Mucosa of stomach (tissue), 1 donor: ENCODE measurements around the gene PARP6.
A peak's percentile ranks its signal among the peaks of the same experiment; 100 is the strongest.

ENCODE experiments used
- H3K27me3 ChIP-seq: one replicate; pipeline ENCODE4 v1.7.0; 2013; ENCODE audit warnings: mild to moderate bottlenecking, low read length; ENCODE audit not compliant: control insufficient read depth, insufficient read depth
- H3K36me3 ChIP-seq: one replicate; pipeline ENCODE4 v1.7.0; 2013; ENCODE audit warnings: low read length; ENCODE audit not compliant: control insufficient read depth, insufficient read depth
- H3K4me1 ChIP-seq: one replicate; pipeline ENCODE4 v1.7.0; 2013; ENCODE audit warnings: mild to moderate bottlenecking, low read length; ENCODE audit not compliant: control insufficient read depth, insufficient read depth
- H3K4me3 ChIP-seq: one replicate; pipeline ENCODE4 v1.7.0; 2013; ENCODE audit warnings: low read length
- H3K9ac ChIP-seq: one replicate; pipeline ENCODE4 v1.7.0; 2013; ENCODE audit warnings: mild to moderate bottlenecking, low read length, moderate library complexity
- H3K9me3 ChIP-seq: one replicate; pipeline ENCODE4 v1.7.0; 2013; ENCODE audit warnings: mild to moderate bottlenecking, low read length, moderate library complexity; ENCODE audit not compliant: control insufficient read depth
- donor health status: Pancreatic carcinoma.

The PARP6 gene

DNA sequence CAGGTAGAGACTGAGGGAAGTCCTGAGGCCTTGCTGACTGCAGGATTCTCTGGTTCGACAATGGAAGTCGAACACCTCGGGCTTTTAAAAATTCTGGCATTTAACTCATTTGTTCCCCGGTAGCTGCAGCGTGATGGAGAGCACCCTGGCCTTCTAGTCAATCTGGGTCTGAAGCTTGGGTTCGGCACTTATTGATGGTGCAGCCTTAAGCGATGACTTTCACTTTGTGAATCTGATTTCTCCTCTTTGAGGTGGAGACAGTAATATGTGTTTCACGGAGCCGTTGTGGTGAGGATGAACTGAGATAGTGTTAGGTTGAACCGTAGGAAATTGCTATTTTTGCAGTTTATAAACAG, 621 bp upstream of the PARP6 start:
- Histone ChIP-seq H3K27me3 (no peaks in the 10 kb centered on the region), H3K4me1 (peaks cover 6% of the 10 kb centered on the region), H3K4me3 (peak overlapping the region; percentile 42), H3K36me3 (no peaks in the 10 kb centered on the region), H3K9ac (peak overlapping the region; percentile 41), H3K9me3 (no peaks in the 10 kb centered on the region)

DNA sequence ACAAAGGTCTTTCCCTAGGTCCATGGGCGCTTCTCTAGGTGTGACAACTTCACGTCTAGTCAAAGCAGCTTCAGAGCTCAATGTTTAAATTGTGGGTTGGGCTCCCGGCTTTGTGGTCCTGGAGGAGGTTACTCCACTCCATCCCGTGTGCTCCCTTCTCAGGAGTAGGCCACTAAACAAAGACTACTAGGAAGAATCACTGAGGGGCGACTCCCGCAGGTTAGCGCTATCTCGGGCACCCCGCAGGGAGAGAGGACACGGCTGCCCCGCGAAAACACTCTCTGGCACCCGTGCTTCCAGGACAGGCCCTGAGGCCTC, 500 bp downstream of the PARP6 start:
- peak overlapping the region; percentile 35 for H3K4me3 ChIP-seq

DNA sequence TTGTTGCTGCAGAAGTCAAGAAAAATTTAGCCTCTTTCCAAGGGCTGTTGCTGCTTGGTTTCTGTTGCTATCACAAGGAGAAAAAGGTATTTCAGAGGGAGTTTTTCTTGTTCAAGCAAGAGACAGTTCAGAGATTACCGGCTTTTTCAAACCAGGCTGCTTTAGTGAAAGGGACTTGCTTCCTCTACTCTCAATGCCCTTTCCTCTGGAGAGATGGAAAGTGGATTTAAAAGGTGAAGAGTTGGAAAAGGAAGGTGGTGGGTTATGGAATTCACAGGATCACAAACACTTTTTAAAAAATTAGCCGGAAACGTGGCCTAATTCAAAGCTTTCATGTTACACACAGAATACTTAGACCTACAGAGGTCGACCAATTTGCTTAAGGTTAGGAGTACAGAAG, 1.1 kb downstream of the PARP6 start:
- H3K9ac ChIP-seq, result no peak overlapping the region
- H3K9me3 ChIP-seq, result no peaks in the 10 kb centered on the region
- no peaks in the 10 kb centered on the region for H3K27me3 ChIP-seq
- no peak overlapping the region for H3K4me3 ChIP-seq
- no peaks in the 10 kb centered on the region for H3K36me3 ChIP-seq
- peaks cover 6% of the 10 kb centered on the region for H3K4me1 ChIP-seq

More for the DNA sequence above, 500 bp downstream of the PARP6 start:
- Histone ChIP-seq H3K36me3 (no peaks in the 10 kb centered on the region), H3K27me3 (no peaks in the 10 kb centered on the region), H3K9me3 (no peaks in the 10 kb centered on the region), H3K9ac (peak overlapping the region; percentile 86), H3K4me1 (peaks cover 6% of the 10 kb centered on the region)

DNA sequence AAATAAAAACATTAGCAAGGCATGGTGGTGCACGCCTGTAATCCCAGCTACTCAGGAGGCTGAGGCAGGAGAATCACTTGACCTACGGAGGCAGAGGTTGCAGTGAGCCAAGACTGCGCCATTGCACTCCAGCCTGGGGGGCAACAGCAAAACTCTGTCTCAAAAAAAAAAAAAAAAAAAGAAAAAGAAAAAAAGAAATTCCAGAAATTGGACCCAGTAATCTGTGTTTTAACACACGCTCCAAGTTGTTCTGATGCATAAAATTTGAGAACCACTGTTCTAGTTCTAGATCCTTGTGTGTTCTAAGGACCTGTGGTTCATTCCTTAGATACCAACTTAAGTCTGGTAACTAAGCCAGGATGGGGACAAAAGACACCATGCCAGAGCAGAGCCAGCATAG, 2.6 kb downstream of the PARP6 start:
- Histone ChIP-seq H3K9ac (no peak overlapping the region), H3K9me3 (no peaks in the 10 kb centered on the region), H3K4me1 (peaks cover 6% of the 10 kb centered on the region), H3K27me3 (no peaks in the 10 kb centered on the region), H3K36me3 (no peaks in the 10 kb centered on the region), H3K4me3 (no peak overlapping the region)

DNA sequence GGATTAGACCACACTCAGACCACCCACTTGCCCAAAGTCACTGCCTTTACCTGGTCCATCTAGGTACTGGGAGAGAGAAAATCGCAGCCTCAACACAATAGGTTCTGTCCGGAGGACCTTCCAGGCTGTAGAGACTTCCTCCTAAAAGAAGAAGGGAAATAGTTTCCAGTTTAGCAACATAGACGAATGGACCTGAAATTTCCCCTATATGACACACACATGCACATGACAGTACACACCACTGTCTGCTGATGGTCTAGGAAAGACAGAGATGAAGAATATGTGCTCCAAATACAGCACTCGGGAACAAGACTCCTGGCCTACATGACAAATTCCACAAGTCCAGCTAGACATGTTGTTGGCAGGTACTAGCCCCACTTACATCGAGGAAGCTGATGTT, 7.3 kb downstream of the PARP6 start:
- peaks cover 16% of the 10 kb centered on the region for H3K36me3 ChIP-seq

DNA sequence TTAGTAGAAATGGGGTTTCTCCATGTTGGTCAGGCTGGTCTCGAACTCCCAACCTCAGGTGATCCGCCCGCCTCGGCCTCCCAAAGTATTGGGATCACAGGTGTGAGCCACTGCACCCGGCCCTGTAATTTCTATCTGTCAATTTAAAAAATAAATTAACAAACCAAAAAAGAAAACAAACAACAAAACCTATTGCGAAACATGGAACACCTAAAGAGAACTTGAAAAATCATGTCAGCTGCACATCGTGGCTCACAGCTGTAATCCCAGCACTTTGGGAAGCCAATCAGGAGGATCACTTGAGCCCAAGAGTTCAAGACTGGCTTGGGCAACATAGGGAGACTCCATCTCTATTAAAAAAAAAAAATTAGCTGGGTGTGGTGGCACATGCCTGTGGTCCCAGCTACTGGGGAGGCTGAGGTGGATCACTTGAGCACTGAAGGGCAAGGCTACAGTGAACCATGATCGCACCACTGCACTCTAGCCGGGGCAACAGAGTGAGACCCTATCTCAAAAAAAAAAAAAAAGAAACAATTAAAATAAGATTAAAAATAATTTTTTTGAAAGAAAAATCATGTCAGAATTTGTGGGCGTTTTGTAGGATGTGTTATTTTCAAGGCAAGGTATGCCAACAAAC, 19.6 kb downstream of the PARP6 start:
- Histone ChIP-seq H3K36me3 (peaks cover 6% of the 10 kb centered on the region), H3K27me3 (no peaks in the 10 kb centered on the region), H3K4me3 (no peak overlapping the region), H3K4me1 (no peaks in the 10 kb centered on the region), H3K9ac (no peak overlapping the region), H3K9me3 (no peaks in the 10 kb centered on the region)

More for the DNA sequence above, 7.3 kb downstream of the PARP6 start:
- Histone ChIP-seq H3K9me3 (no peaks in the 10 kb centered on the region), H3K4me3 (no peak overlapping the region), H3K9ac (no peak overlapping the region), H3K27me3 (no peaks in the 10 kb centered on the region), H3K4me1 (no peaks in the 10 kb centered on the region)

DNA sequence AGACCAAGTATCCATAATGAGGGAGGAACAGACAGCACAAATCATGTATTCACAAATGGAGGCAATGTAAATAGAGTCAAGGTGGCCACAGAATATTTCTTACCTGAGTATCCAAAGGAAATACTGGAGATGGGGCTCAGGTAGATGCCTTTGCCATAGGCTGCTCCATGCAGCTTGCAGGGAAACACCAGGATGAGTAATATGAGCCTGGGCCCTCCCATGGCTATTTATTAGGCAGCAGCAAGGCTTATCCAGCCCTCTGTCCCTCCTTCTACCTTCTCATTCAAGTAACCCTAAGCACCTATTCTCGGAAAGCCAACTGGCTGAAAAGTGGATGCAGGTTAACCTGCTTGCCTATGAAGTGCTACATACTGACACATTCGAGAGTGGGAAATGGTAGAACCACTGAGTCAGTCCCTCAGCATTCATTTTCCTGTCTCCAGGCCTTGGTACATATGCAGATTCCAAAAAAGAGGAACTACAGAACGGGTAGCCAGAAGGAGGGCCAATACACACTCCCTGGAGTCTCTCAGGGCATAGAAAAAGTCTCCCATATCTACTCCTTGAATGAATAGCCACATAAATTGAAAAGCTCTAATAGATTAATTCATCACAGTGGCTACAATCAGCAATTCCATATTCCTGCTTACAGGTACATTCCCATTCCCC, 23.1 kb downstream of the PARP6 start:
- H3K36me3 ChIP-seq, result peaks cover 6% of the 10 kb centered on the region
- no peaks in the 10 kb centered on the region for H3K9me3 ChIP-seq
- no peak overlapping the region for H3K9ac ChIP-seq
- H3K4me3 ChIP-seq, result no peak overlapping the region
- H3K4me1 ChIP-seq, result no peaks in the 10 kb centered on the region
- no peaks in the 10 kb centered on the region for H3K27me3 ChIP-seq

DNA sequence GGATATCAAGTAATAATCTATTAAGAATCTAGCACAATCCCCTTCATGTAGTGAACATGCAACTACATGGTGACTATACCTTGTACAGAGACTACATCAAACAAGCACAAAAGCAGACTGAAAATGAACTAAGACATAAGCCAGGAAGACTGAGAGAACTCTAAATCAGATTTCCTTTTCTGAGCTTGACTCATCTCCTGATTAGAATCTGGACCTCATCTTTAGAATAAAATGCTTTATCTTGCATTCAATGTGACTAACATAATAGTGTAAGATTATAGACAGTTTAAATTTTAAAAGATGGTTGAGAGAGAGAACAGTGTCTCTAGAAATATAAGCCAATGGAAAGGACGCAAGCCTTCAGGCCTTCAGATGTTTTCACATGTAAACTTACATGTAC, 23.8 kb downstream of the PARP6 start:
- Histone ChIP-seq H3K4me3 (no peak overlapping the region), H3K27me3 (no peaks in the 10 kb centered on the region), H3K9me3 (no peaks in the 10 kb centered on the region), H3K4me1 (no peaks in the 10 kb centered on the region), H3K9ac (no peak overlapping the region), H3K36me3 (peaks cover 6% of the 10 kb centered on the region)

DNA sequence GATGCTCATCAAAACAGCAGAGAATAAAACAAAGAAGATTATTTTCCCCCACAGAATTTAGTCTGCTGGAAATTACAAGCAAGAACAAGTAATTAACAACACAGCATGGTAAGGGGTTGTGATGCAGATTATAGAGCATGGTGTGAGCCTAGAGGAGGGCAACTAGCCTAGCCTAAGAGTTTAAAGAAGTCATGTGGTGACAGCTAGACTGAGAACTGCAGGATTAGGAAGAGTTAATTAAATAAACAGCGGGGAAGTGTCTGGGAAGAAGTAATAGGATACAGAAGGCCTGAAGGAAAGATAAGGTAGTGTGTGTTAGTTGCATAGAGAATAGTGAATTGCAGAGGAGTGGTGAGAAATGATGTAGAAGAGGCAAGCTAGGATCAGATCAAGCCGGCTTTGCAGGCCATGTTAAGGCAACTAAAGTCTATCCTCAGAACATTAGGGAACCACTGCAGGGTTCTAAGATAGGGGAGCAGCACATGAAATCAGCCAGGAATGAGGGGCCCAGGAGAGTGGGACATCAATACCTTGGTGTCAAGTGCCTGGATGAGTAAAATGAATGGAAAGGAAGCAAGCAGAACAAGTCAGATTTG, 29.5 kb downstream of the PARP6 start:
- no peaks in the 10 kb centered on the region for H3K27me3 ChIP-seq
- H3K9me3 ChIP-seq, result no peaks in the 10 kb centered on the region
- no peaks in the 10 kb centered on the region for H3K36me3 ChIP-seq
- H3K4me1 ChIP-seq, result no peaks in the 10 kb centered on the region
- no peak overlapping the region for H3K4me3 ChIP-seq
- no peak overlapping the region for H3K9ac ChIP-seq

DNA sequence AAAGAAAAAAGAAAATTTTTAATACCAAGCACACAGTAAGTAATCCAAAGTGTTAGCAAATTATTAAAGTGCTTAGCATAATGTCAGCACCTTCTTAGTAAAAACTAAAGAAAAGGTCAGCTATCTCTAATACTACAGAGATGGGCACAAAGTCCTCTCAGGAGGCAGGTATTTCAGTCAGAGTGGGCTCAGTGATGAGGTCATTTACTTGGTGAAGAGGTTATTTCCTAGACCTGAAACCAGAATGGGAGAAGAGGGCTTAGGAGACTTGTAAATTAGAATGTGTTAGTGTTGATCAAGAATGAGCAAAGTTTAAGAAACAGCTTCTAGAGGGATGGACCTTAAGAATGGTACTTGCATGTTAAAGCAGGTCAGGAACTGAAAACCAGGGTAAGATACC, 32.7 kb downstream of the PARP6 start:
- peaks cover 14% of the 10 kb centered on the region for H3K4me1 ChIP-seq
- no peaks in the 10 kb centered on the region for H3K36me3 ChIP-seq
- no peak overlapping the region for H3K9ac ChIP-seq
- no peak overlapping the region for H3K4me3 ChIP-seq
- H3K9me3 ChIP-seq, result no peaks in the 10 kb centered on the region
- no peaks in the 10 kb centered on the region for H3K27me3 ChIP-seq

DNA sequence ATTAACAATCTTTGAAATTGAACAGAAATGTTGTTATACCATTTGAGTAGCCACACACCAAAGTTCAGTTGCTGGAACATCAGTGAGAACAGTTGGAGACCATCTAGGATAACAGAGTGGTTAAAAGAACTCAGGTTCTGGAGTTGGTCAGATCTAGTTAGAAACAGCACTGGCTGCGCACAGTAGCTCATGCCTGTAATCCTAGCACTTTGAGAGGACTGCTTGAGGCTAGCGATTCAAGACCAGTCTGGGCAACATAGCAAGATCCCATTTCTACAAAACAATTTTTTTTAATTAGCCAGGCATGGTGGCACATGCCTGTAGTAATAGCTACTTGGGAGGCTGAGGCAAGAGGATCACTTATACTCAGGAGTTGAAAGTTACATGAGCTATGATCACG, 33.8 kb downstream of the PARP6 start:
- no peaks in the 10 kb centered on the region for H3K36me3 ChIP-seq
- H3K9ac ChIP-seq, result no peak overlapping the region
- H3K4me1 ChIP-seq, result peaks cover 14% of the 10 kb centered on the region

DNA sequence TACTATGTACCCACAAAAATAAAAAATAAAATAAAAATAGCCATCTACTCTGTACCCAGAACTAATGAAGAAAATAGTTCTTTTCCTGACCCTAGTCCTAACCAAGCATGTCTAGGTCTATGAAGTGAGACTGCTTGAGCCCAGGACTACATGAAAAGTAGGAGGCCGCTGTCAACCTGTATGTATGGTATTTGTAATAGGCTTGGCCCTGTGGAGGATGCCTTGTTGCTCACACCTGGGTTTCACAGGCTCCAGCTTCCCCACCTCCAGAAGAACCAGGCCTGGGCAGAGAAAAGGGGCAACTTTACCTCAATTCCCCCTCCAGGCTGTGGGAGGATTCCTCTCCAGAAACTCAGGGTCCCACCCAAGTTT, 34.5 kb downstream of the PARP6 start:
- Histone ChIP-seq H3K9me3 (no peaks in the 10 kb centered on the region), H3K27me3 (no peaks in the 10 kb centered on the region), H3K4me3 (no peak overlapping the region), H3K9ac (no peak overlapping the region), H3K36me3 (no peaks in the 10 kb centered on the region), H3K4me1 (peaks cover 15% of the 10 kb centered on the region)

More for the DNA sequence above, 33.8 kb downstream of the PARP6 start:
- Histone ChIP-seq H3K9me3 (no peaks in the 10 kb centered on the region), H3K27me3 (no peaks in the 10 kb centered on the region), H3K4me3 (no peak overlapping the region)
